ENCODE measurements around the gene GBA3. TPM values are rescaled to one million over a fixed set of nuclear protein-coding genes. Genes with fewer than 3 reads are reported as not detected.

Gene GBA3
- total and polyA plus RNA-seq, 2 of the 8 experiments (the other 6 are each of a cell fraction or from before 2014, with no cell fraction given) = not detected

GRCh38 chr4:22703912-22704311 is 11.2 kb downstream of the GBA3 start:
- H2BK12ac ChIP-seq (ENCODE audit: low read depth, low read length) = no peak overlapping the region
- H3K9me3 ChIP-seq (ENCODE audit: insufficient read depth in 2 of 2, low read depth in 1 of 2, low read length in 1 of 2) = no peaks in the 10 kb centered on the region
- H3K4me1 ChIP-seq (replicated peaks in 1 of 4; ENCODE audit: control insufficient read depth in 3 of 4, insufficient read depth in 4 of 4, low read length in 3 of 4) = no peaks in the 10 kb centered on the region
- no peak overlapping the region for H2BK5ac ChIP-seq (ENCODE audit: low read depth, low read length)
- H3K79me2 ChIP-seq (ENCODE audit: control insufficient read depth in 1 of 2, insufficient read depth in 2 of 2, low read length in 2 of 2) = no peaks in the 10 kb centered on the region
- H3K9ac ChIP-seq (replicated peaks in 1 of 4; ENCODE audit: extremely low read depth in 1 of 4, low read depth in 3 of 4, low read length in 3 of 4) = no peak overlapping the region
- H2BK15ac ChIP-seq (ENCODE audit: low read length) = no peak overlapping the region
- no peaks in the 10 kb centered on the region for H3K27me3 ChIP-seq (replicated peaks in 1 of 4; ENCODE audit: control insufficient read depth in 3 of 4, extremely low read depth in 1 of 4, insufficient read depth in 3 of 4, low read length in 3 of 4)
- no peak overlapping the region for H3K56ac ChIP-seq (replicated peaks; ENCODE audit: insufficient read length, low read depth, low read length)
- H3K4me3 ChIP-seq (ENCODE audit: extremely low read depth in 1 of 4, insufficient read depth in 2 of 4, low read depth in 3 of 4, low read length in 4 of 4) = no peak overlapping the region
- DNase-seq (ENCODE audit: low read depth in 1 of 2, low spot score in 2 of 2) = no peak
- H4K5ac ChIP-seq (ENCODE audit: insufficient read length, low read depth, low read length) = no peak overlapping the region
- H3K4ac ChIP-seq (replicated peaks; ENCODE audit: insufficient read length, low read depth, low read length) = no peak overlapping the region
- no peak overlapping the region for H4K8ac ChIP-seq (ENCODE audit: extremely low read depth, insufficient read depth, low read length)
- WGBS, 2 experiments (ENCODE audit: extremely low coverage in 1 of 2, insufficient coverage in 1 of 2, insufficient read length in 1 of 2, insufficient replicate concordance in 2 of 2, low coverage in 1 of 2, low lambda C conversion rate in 2 of 2, missing lambda C conversion rate in 1 of 2) = 84% methylated on average over 6 of the region's 6 CpGs; no CpG with 5 or more reads in 1 of the 2 experiments
- H3K27ac ChIP-seq (ENCODE audit: low read depth, low read length) = no peak overlapping the region
- H4K20me1 ChIP-seq (replicated peaks in 1 of 2; ENCODE audit: control insufficient read depth in 1 of 2, insufficient read depth in 2 of 2, low read length in 2 of 2) = no peaks in the 10 kb centered on the region
- TF ChIP-seq CTCF (IDR thresholded peaks at IDR 0.05; ENCODE audit: control extremely low read depth in 1 of 3, insufficient read depth in 1 of 3, low read depth in 1 of 3, low read length in 3 of 3) = no peak
- TF ChIP-seq POLR2AphosphoS5 (IDR thresholded peaks at IDR 0.05; ENCODE audit: low read depth, low read length) = no peak
- FAIRE-seq = no peak
- no peak overlapping the region for H3K4me2 ChIP-seq (ENCODE audit: insufficient read depth in 1 of 2, low read depth in 2 of 2, low read length in 2 of 2)
- H3K36me3 ChIP-seq (ENCODE audit: control insufficient read depth in 2 of 4, insufficient read depth in 4 of 4, low read length in 3 of 4) = no peaks in the 10 kb centered on the region
- ChIA-PET POLR2A (ENCODE audit: partially characterized antibody) (no interaction called here), CTCF (ENCODE audit: partially characterized antibody) (no interaction called here)
- no peaks in the 10 kb centered on the region for H3K23me2 ChIP-seq (ENCODE audit: low read depth, low read length)
- H3K14ac ChIP-seq (ENCODE audit: insufficient read length) = no peak overlapping the region
- H4K91ac ChIP-seq (replicated peaks; ENCODE audit: insufficient read length, low read length) = no peak overlapping the region
- no peak overlapping the region for H3K23ac ChIP-seq (ENCODE audit: insufficient read length)
- no peak overlapping the region for H2AFZ ChIP-seq (ENCODE audit: low read length)
- H3K18ac ChIP-seq (ENCODE audit: extremely low read depth, low read length) = no peak overlapping the region
- H3K79me1 ChIP-seq (ENCODE audit: low read depth, low read length) = no peaks in the 10 kb centered on the region
- no peak overlapping the region for H2AK5ac ChIP-seq (ENCODE audit: low read depth, low read length)
- no peak overlapping the region for H2BK120ac ChIP-seq (replicated peaks; ENCODE audit: low read depth, low read length)
- no peak overlapping the region for H2BK20ac ChIP-seq (ENCODE audit: low read length)
